Stimulated activated naive CD4-positive, alpha-beta T cell (primary cell): ENCODE data around the gene SIGLECL1.

Experiments used
- DNase-seq, 6 experiments: peaks; one replicate each; lab custom pipeline; 2025; lab: John Stamatoyannopoulos, UW

Gene SIGLECL1

DNA sequence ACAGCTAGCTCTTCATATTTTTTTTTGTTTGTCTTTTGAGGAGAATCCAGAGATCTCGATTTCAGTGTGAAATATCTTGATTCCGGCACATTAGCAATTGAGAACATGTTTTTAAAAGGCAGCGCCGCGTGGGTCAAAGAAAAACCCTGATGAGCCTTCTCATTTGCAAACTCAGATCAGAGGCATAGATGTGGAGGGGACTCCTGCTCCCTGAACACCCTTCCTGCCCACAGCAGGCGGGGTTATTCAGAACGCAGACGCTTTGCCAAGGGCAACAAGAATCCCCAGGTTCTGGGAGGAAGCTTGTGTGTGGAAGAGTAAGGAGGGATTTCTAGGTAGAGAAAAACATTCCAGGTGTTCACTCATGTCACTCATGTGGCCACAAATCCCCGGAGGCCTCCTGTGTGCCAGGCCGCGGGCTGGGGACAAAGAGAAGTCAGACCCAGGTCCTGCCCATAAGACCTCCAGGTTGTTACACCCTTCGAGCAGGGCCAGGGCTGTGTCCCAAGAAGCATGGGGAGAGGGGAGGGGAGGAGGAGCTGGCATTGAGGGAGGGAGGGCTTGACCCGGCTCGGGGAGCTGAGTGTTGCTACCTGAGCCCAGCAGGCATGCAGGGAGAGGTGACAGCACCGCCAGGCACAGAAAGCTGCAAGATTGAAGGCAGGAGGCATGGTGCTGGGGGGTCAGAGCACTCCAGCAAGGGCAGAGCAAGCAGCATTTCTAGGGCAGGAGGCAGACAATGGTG, 44.7 kb downstream of the SIGLECL1 start:
- DNase-seq = no peak

DNA sequence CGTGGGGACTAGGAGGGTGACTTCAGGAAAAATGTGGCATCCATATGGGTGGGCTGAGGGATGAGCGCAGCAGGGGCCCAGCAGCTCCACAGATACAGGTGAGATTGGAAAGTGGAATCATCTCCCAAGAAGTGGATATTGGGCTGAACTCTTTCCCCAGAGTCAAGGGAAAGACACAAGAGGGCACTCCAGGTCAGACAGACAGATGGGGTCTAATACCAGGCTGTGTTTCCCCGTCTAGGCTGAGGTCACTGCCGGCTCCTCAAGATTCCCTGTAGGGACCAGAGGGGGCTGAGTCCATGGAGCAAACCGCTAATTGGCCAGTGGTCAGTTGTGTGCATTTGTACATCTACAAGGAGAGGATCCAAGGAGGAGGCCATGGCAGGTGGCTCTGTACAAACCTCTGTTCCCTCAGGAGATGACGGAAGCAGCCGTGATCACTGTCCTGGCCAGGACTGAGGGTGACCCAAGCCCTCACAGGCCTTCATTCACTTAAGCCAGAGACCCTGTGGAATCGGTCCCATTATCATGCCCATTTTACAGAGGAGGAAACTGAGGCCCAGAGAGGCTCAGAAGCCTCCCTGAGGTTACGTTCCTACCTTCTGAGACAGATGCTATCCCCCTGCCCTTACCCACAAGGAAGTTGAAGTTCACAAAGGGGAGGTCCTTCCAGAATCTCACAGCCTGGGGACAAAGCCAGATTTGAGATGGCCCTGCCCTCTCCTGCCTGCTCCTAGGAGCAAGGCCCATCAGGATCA, 45.6 kb downstream of the SIGLECL1 start:
- no peak for DNase-seq

GRCh38 chr19:51297406-51297805, 46.5 kb downstream of the SIGLECL1 start:
- no peak for DNase-seq

DNA sequence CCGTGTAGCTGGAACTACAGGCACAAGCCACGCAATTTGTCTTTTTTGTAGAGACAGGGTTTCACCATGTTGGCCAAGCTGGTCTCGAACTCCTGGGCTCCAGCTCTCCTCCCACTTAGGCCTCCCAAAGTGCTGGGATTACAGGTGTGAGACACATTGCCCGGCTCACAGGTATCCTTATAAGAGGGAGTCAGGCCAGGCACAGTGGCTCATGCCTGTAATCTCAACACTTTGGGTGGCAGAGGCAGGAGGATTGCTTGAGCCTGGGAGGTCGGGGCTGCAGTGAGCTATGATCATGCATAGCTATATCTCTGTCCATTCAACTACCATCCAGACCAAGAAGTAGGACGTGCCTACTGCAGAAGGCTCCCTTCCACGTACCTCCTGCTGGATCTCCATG, 50.4 kb downstream of the SIGLECL1 start:
- DNase-seq = no peak

- no peak for DNase-seq
These were observed 54.6 kb downstream of the SIGLECL1 start for GRCh38 chr19:51305479-51305878.

DNA sequence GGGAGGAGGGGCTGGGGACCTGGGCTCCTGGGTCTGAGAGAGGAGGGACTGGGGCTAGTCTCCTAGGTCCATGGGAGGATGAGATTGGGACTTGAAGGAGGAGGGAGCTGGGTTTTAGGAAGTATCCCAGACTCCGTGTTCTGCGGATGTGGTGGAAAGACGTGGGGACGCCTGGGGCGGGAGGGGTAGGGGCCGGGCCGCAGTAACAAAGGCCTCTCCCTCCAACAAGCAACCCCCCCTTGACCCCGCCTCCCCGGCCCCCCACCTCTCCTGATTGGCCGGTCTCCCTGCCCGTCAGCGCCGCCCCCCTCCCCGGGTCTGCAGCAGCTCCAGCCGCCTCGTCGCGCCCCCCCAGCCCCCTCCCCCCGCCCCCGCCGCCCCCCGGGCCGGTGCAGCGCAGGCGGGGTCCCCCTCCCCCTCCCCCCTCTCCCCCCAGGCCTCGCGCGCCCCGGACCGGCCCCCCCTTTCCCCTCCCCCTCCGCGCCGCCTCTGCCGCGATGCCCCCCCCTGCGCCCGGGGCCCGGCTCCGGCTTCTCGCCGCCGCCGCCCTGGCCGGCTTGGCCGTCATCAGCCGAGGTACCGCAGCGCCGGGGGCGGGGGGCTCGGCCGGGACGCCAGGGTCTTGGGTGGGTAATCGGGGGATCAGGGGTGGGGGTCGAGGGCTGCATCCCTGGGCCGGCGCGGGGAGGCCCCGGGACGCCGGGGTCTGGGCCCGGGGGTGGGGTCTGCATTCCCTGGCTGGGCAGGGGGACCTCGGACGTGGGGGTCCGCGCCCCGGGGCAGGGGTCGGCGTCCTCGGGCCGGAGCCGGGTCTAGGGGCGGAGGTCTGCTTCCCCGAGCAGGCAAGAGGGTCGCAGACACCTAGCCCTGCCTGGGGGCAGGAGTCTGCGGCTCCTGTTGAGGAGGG, 60.7 kb downstream of the SIGLECL1 start, which contains the start of gene IGLON5:
TSS of gene IGLON5 (plus strand) at position 294 of the 907 bp plus-strand sequence. CDS start at position 498, 204 bp downstream.
- DNase-seq = no peak

DNA sequence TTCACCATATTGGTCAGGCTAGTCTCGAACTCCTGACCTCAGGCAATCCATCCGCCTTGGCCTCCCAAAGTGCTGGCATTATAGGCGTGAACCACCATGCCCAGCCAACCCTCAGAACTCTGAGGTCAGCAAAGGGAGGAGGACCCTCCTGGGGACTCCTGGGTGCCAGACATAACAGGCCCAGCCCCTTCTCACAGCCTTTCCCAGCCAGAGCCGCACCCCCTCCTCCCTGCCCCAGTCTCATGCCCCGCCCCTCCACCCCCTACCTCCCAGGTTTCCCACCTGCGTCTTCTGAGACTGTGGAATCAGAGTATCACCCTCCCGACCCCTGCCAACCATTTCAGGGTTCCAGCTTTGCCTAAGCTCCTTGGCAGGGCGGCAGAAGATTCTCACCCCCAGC, 65.8 kb downstream of the SIGLECL1 start:
- DNase-seq = no peak

GRCh38 chr19:51317376-51317775, 66.5 kb downstream of the SIGLECL1 start:
- no peak for DNase-seq

DNA sequence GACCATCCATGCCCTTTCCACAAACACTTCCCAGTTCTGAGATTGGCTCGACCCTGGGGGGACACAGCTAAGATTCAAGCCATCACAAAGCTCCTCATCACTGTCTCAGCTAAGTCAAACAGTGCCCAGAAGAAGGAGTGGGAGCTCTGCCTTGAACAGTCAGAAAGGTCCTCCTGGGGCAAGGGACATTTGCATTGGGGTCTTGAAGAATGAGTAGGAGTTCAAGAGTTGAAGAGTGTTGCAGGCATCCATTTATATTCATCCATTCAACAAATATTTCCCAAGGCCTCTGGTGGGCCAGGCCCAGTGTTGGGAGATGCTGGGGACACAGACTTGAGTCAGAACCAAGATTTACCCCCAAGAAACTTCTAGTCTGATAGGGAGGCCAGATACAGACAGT, 67.1 kb downstream of the SIGLECL1 start:
- no peak for DNase-seq
